GM23248 (cell line): ENCODE measurements around the gene KRTAP5-1.

Experiments
- EZH2 ChIP-seq: fragments of 200-600 bp; sonication (generic); IDR thresholded peaks from 2 replicates; pipeline ENCODE4 v1.6.1; 2018; ENCODE audit warnings: antibody characterized with exemption, mild to moderate bottlenecking; ENCODE audit not compliant: insufficient read depth, poor library complexity, severe bottlenecking
- EZH2phosphoT487 ChIP-seq: fragments of 200-600 bp; sonication (generic); IDR thresholded peaks from 2 replicates; pipeline ENCODE4 v1.6.1; 2018; ENCODE audit warnings: antibody characterized with exemption, moderate library complexity, mild to moderate bottlenecking, low read depth; ENCODE audit not compliant: insufficient read depth

DNA sequence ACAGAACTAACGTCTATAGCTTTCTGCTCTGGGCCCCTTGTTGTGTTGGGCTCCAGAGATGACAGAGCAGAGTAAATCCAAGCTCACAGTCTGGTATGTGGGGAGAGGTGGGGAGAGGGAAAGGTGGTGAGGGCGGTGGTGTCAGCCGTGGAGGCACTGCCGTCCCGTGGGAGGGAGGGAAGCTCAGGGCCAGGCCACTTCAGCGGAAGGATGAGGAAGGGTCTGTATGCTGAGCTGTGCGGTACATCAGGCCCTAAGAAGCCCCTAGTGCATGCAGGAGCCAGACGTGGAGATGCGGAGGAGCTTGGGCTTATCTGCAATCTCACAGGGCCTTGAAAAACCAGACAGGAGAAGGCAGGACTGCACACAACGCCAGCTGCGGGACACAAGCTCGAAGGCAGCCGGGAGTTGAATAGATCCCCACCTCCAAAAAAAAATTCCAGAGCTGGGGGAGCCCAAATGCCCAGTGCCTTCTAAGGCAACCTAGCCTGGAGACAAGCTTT lies 46.0 kb upstream of the KRTAP5-1 start:
- TF ChIP-seq EZH2 (no peak), EZH2phosphoT487 (no peak)
